NB4 (cell line): ENCODE data around the gene ZNFX1.

Source experiments
- CTCF ChIP-seq: IDR thresholded peaks from one replicate; pipeline ENCODE4 v1.5.1; 2012; ENCODE audit warnings: low read depth, low read length
- MAX ChIP-seq: IDR thresholded peaks from 2 replicates; pipeline ENCODE4 v1.6.1; 2011; ENCODE audit warnings: low read depth, low read length
- MYC ChIP-seq: IDR thresholded peaks from 2 replicates; pipeline ENCODE4 v1.6.1; 2011; ENCODE audit warnings: low read depth, low read length
- POLR2A ChIP-seq: IDR thresholded peaks from 2 replicates; pipeline ENCODE4 v1.6.1; 2011; ENCODE audit warnings: mild to moderate bottlenecking; ENCODE audit not compliant: insufficient read length; ENCODE audit errors: extremely low read depth

- TF ChIP-seq CTCF (no peak), MAX (no peak), POLR2A (no peak), MYC (no peak)
Measured at GRCh38 chr20:49236301-49236700, 41.6 kb downstream of the ZNFX1 start.
